NCI-H345 treated with DMSO at 0.1 percent for 48 hours (cell line): Measurements from ENCODE around the gene VEZT.
"Not testable (repeated sequence)": the region's sequence is repeated elsewhere in the genome, so short reads cannot be mapped to it uniquely, and the experiment has no call there.

ENCODE experiments used
- DNase-seq: peaks from one replicate; lab custom pipeline; 2025; ENCODE audit not compliant: unreplicated experiment; lab: John Stamatoyannopoulos, UW

VEZT gene

DNA sequence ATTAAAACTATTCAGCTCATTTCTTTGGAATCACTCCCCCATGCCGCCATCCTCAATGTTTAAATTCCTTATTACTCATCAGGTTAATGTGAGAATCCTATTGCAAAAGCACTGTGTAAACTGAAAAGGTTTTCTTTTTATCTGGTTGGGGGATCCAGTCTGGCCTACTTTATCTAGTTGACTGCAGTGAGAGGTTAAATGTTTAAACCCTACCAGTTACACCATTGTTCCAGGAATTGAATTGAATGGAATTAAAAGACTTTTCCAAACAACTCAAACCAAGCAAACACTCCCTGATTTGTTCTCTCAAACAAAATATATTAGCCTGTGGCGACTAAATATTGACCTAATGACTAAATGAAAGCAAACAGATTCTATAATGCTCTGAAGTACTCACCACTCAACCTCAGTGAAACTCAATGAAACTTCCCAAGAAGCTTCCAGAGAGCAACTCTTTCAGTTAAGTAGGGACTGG is 100.5 kb downstream of the VEZT start:
- peak; percentile 59 for DNase-seq

DNA sequence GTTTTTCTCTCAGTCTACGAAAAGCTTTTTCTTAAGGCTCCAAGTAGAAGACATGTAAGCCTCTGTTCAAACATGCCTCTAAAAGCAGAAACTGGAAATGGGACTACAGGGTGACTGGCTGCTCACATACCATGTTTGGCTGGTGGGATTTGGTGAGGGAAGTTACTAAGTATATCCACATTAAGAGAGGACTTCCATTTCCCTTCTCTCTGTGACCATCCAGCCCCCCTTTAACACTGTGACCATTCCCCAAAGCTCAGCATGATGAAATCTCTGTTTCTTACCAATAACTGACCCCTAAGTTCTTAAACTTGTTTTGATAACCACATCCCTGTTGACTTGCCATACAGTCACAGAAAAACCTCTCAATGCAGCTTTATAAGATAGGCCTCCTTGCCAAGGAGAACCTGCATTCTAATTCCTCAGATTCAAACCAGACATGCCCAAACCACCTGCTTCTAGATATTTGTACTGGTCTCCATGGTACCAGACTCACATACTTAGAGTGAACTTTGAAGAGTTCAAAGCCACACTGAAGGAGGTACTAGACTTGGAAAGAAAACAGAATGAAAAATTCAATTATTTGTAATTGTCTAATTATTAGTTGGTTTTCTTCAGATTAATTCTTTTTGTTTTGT is 102.2 kb downstream of the VEZT start:
- DNase-seq, result no peak

DNA sequence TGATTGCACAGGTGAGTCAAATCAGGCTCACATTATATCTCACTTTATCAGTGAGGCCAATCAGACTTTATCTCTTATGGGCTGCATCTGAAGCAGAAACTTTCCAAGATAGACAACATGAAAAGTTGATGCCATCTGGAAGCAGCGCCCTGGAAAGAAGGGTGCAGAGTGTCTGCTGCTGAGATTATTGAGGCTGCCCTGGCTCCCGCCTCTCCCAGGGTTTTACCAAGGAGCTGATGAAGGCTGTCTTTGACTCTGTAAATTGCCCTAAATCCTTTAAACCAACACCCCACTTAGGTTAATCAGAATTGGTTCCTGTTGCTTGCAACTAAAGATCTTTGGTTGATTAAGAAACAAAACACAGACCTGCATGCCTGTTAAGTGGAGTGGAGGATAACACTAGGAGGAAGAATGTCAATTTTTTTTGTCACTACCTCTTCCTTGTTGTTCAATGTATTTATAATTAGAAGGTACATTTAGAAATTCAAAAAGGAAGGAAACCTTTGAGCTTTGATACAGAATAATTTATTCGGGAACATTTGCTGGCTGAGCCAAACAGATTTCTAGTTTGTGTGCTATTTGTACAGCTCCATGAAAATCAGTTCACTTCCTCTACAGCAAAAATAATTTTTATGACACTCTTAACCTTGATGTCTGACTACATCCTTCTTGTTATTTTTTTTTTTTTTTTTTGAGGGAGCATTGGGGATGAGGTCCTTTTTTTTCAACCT is 104.1 kb downstream of the VEZT start:
- DNase-seq, result no peak

DNA sequence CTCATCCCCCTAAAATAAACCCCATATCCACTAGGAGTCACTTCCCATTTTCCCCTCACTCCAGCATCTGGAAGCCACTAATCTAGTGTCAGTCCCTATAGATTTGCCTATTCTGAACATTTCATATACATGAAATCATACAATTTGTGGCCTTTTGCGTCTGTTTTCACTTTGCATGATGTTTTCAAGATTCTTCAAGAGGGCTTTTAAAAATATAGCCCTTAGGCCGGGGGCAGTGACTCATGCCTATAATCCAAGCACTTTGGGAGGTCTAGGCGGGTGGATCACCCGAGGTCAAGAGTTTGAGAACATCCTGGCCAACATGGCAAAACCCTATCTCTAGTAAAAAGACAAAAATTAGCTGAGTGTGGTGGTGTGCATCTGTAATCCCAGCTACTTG is 104.7 kb downstream of the VEZT start:
- no peak for DNase-seq

DNA sequence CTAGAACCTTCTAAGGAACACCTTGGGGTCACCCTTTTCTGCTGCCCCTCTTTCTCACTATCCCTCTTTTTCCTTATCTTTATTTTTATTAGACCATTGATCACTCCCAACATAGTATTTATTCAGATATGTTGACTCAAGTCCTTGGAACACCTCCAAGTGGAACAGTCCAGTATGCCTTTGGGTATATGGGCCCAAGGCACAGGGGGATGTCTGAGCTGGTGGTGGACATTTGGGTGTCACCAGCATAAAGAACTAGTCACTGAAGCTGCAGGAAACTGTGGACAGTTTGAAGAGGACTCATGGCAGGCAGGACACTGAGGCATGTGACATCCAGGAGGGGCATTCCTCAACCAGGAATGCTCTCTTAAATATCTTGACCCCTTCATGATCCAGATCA is 105.6 kb downstream of the VEZT start:
- no peak for DNase-seq

DNA sequence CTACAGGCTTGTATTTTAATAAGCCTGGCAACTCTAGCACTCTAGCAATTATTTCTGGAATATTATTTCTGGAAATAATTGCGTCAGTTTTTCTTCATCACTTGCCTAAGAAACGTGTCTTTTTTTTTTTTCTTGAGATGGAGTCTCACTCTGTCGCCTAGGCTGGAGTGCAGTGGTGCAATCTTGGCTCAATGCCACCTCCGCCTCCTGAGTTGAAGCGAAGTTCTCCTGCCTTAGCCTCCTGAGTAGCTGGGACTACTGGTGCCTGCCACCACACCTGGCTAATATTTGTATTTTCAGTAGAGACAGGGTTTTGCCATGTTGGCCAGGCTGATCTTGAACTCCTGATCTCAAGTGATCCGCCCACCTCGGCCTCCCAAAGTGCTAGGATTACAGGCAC is 106.6 kb downstream of the VEZT start:
- not testable (repeated sequence) for DNase-seq

DNA sequence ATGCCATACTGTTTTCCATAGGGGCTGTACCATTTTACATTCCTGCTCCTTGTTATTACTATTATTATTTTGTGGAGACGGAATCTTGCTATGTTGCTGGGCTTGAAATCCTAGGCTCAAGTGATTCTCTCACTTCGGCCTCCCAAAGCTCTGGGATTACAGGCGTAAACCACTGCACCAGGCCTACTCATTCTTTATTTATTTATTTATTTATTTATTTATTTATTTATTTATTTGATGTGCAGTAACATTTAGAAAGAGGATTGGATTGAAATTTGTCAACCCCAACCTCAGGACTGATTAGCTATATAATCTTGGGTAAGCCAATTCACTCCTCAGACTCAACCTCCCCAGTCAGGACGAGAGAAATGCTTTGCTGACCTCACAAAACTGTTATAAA is 107.9 kb downstream of the VEZT start:
- no peak for DNase-seq

DNA sequence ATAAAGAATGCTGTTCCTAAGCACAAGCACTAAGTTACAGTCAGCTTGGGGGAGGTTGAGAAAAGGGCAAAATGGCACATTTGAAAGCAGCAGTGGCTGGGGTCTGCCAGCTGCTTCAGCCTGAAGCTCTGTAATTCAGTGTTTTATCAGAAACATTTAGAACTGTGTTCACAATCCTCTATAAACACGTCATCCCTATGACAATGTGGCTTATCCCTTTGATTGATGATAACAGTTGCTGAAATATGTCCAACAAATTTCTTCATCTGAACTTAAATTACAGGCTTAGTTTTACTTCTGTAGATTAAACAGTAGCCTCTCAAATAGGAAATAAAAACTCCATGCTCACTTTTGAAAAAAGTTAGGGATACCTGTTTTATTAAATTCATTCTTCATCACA is 108.8 kb downstream of the VEZT start:
- DNase-seq, result no peak

DNA sequence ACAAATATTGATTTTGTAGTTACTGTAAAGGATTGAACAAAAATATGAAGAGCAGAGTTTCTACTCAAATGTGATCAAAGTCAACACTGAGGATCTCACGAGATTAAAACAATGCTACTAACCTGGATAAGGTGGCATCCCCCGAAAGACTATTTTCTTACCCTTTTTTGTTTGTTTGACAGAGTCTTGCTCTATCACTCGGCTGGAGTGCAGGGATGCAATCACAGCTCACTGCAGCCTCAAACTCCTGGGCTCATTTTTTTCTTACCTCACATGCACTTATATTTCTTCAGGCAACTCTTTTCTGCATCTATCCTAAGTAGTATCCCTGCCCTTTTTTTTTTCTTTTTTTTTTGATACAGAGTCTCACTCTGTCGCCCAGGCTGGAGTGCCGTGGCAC is 109.2 kb downstream of the VEZT start:
- no peak for DNase-seq

DNA sequence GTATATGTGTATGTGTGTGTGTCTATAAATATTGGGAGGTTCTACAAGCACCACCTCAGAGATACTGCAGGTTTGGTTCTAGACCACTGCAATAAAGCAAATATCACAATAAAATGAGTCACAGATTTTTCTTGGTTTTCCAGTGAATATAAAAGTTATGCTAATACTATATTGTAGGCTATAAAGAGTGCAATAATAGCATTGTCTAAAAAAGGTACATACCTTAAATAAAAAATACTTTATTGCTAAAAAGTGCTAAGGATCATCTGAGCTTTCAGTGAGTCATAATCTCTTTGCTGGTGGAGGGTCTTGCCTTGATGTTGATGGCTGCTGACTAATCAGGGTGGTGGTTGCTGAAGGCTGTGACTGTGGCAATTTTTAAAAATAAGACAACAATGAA is 111.1 kb downstream of the VEZT start:
- no peak for DNase-seq

DNA sequence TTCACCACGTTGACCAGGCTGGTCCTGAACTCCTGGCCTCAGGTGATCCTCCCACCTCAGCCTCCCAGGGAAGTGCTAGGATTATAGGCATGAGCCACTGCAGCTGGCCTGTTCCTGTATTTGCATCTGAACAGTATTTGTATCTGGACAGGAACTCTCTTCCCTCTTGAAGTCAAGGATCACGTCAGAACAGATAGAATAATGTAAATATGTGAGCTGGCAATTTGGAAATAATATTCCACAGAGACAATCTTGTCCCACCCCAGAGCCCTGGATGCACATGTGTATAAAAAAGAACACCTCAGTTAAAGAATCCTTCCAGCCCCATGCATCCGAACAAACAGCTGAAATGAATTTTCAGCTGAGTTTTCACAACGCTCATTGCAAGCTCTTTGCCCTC is 118.3 kb downstream of the VEZT start:
- DNase-seq, result no peak

DNA sequence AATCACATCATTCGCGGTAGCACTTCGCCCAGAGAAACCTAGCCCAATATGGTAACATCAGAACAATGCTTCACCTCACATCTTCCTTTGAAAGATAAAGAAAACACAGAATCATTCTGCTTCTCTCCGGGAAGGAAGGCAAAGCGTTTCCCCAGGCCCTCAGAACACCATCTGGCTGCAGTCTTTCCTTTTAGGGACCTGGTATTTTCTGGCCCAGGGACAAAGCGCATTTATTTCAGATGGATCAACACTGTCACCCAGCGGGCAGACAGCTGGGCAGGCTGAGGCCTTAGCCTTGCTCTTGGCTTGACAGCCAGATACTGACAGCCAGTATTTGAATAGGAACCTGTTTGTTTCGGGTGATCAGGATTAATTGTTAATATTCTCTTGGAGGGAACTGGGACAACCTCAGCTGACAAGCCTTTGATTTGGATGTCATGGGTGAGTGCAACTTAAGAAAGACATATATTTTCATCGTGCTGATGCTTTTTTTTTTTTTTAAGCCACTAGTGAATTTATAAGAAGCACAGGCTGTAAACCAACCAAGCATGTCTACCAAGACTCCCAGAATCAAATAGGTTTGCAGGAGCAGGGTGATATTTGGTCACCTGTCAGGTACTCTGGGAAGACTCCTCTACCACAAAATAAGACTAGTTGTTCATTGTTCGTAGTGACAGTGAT is 118.9 kb downstream of the VEZT start:
- DNase-seq, result peak; percentile 19

DNA sequence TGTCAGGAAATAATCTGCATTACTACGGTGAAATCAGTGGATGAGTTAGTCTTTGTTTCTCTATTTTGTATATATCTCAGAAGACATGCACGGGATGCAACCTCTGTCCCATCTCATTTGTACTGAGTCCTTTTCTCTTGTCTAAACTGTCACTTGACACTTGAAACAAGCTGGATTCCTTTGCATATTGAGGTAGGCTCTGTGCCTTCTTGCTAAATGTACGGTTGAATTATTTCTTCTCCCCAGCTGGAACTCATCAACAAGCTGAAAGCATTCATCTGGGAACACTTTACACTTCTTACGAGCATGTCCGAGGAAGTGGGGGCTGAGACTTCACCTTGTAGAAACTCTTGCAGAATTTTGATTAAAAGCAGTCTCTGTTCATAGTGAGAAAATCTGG is 119.5 kb downstream of the VEZT start:
- no peak for DNase-seq

DNA sequence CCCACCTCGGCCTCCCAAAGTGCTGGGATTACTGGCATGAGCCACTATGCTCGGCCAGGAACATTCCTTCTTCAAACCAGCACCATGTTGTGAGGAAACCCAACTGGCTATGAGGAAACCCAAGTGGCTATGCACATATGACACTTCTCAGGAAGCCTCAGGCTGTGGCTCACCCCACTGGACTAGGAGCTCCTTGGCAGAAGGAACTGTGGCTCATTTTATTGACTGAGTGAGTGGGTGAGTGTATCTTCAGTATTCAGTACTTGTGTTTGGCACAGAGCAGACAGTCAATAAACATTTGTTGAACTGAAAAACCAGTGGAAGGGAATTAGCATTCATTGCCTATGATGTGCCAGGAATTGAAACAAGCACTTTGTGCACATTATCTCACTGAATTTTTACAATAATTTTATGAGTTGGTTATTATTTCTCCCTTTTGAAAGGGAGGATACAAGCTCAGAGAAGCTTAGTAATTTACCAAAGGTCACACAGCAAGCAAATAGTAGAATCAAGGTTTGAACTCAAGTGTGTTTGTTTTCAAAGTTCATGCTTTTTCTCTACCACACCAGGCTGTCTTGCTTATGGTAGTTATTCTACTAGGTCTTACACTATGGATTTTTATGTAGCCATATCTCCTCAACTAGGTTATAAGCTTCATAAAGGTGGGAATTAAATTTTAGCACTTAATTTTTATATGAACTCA is 121.6 kb downstream of the VEZT start:
- no peak for DNase-seq

DNA sequence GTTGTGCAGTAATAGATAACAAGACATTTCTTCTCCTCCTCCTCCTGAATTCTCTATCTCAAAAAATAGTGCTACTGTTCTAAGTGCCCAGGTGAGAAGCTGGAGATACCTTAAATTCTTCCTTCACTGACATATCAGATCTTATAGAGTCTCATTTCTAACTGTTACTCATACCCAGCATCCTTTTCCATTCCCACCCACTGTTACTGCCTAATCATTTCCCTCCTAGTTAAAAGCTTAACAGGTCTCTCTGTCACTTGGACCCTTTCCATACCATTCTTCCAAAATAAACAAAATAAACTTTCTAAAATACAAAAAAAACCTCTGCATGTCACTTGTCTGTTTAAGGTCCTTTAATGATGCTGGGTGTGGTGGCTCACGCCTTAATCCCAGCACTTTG is 124.4 kb downstream of the VEZT start:
- DNase-seq, result no peak

DNA sequence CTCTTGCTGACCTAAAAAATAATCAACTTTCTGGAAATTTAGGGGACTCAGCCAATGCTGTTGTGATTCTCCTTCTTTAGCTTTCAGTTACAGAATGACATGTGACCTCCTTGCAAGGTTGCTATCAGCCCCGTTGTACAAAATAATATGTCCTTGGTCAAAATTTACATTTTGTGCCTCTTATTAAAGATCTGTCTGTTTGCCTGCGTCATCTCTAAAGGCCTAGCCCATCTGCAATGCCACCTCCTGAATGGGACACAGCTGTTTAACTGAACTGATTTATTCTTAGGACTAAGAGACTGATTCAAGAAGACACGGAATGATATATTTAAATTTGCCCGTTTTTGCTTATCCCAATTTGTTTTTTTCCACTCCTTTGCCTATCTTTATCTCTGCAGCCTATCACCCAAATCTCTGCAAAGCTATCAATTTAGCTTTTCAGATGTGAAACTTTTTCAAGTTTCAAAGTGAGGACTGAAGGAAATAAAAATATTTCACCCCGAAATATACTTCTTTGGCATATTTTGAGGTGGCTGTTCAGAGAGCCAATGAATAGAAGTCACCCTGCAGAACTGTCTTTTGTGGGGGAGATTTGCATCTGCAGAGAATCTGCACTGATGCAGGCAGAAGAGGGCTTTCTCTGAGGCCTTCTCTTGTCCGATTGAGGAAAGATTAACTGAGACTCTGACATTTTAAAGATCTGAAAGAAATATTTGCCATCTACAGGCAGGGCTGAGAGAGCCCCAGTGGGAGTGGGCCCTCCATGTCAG is 126.0 kb downstream of the VEZT start:
- no peak for DNase-seq

DNA sequence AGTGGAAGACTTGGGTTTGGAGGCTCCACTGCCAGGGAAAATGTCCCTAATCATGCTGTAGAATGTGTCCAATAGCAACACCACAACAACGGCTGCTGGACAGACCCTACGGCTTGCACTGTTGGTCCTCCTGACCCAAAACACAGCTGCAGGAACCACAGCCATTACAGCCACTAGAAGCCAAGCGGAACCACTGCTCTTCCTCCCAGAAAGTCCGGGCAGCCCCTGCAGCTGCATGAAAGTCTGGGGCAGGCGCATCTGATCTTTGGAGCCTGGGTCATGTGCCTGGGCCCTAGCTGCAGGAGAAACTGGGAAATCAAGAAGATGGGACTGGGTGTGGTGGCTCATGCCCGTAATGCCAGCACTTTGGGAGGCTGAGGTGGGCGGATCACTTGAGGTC is 131.7 kb downstream of the VEZT start:
- no peak for DNase-seq

DNA sequence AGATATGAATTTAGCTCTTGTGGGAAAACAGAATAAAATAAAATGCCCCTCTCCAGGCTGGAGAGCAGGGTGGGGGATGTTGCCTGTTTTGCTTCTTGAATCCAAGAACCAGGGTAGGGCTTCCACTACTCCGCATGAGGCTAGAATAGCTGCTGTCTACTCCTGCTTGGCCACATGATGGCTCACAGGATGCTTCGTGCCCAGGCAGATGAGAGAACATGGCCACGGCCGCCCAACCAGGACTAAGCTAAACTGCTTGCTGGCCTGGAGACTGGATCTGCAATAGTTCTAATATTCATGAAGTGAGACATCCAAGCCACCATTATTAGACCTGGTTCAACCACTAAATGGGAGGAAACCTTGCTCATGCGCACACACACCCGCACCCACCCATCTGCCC is 134.1 kb downstream of the VEZT start:
- no peak for DNase-seq
